ENCODE data around the gene ELL2.

ELL2 gene

DNA sequence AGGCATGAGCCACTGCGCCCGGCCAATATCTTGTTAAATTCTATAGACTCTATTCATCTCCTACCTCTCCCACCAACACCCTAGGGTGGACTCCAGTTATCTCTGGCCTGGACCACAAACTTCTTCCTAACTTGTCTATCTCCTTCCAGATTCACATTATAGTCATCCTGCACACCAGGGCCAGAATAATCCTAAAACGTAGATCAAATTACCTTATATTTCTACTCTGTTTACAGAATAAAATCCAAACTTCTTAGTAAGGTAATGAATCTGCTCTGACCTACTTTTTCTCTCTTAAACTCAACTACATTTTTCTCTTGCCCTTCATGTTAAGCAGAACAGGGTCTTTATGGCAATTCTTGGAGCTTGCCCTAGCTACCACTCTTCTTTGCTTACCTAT lies 6.9 kb downstream of the ELL2 start:
- no peak for ATAC-seq

DNA sequence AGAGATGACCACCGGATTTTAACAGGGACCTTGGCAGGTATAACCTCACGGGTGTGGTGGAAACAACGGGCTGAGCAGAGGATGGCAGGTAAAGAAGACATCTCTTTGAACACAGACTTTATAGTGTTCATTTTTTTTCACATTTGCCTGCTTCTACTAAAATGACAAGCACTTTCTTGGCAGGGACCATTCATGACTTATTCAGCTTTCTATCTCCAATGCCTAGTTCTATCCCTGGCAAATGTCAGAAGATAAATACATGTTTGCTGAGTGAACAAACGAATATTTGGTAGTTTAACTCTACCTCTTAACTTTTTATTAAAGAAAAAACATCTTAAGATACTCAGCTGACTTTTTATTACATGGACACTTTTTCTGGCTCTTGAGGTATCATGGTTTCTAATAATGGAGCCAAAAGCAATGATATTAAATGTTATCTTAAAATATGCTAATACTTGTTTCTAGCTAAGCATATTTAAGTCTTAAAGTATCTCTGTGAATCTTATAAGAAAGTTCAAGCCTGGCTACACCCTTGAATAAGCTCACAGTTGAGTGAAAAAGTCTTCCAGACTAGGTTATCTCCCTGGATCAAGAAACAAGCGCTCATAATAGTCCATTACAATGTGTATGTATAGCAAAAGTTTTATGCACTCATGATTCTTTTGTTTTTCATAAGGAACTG lies 8.5 kb downstream of the ELL2 start:
- ATAC-seq: no peak

DNA sequence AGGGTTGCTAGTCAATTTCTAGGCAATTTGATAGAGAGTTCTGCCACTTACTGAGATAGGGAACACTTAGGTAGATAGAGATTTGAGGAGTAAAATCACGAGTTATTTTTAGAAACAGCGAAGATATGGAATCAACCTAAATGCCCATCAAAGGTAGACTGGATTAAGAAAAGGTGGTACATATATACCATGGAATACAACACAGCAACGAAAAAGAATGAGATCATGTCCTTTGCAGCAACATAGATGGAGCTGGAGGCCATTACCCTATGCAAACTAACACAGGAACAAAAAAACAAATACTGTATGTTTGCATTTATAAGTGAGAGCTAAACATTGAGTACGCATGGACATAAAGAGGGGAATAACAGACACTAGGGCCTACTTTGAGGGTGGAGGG lies 9.7 kb downstream of the ELL2 start:
- ATAC-seq: no peak

DNA sequence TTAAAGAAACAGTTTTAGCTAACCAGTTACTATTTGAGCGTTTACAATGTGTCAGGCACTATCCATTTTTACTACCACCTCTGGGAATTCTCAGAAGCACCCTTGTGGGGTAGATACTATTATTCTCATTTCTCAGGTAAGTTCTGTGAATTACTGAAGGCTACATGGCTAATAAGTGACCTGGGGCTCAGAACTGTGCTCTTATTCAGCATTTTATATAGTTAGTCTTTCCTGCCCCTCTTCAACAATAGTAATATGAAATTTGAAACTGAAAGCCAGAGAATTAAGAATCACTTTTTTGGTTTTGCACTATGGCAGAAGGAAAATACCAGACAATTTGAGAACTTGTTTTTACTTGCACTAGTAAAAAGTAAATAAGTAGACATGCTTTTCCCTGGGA lies 11.8 kb downstream of the ELL2 start:
- no peak for ATAC-seq

DNA sequence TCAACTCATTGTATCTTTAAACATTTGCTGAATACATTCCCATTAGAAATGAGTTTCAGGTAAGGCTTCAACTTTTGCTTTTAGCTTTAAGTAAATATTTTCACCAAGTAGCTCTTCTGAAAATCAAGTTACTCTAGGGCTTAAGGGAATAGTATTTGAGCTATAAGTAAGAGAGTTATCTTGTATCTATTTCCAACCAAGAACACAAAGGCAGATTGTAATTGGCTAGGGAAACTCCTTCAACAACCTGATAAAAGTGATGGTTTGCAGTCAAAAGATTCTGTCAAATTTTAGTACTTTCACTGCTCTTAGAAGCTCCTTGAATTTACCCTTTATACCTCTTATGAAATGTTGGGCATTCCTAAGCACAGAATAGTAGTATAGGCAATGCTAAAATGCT lies 13.0 kb downstream of the ELL2 start:
- ATAC-seq: no peak

DNA sequence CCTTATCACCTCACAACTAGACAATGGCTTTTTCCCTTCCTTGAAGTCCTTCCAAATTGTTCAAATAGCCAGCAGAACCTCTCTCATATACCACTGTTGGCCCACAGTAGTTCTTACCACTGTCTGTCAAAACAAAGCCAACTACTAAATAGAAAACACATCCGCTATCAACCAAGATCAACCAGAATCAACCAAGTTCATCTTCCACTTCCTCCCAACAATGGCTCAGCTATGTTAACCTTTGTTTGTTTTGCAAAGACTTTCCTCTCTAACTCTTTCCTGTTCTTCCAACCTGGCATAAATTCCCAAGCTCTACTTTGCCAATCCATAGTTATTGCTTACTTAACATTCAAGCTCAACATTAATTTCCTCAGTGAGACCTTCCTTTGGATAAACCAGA lies 15.2 kb downstream of the ELL2 start:
- no peak for ATAC-seq

DNA sequence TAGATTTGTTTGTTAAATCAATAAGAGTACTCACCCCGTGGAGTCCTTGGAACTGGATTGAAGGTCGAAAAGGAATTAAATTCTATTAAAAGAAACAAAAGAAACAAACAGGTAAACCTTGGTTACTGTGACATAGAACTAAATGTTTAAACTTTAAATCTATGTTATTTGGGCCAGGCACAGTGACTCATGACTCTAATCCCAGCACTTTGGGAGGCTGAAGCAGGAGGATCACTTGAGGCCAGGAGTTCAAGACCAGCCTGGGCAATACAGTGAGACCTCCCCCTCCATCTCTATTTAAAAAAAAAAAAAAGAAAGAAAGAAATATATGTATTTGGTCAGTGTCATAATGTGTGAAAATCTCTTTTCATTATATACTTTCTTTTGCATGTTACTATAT lies 18.7 kb downstream of the ELL2 start:
- no peak for ATAC-seq

DNA sequence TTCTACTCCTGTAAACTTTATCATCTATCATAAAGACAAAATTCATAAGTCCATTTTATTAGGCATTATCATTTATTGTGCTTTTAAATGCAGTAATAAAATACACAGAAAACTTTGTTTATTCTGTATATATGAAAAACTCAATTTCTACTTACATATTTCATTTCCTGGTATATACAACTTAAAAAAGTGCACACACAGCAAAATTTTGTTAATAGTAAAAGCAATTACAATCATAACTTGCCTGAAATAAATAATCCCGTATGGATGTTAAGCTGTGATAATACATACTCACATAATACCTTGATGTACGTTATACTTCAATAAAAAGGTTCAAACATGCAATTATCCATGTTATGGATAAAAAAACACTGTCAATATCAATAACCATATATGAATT lies 19.2 kb downstream of the ELL2 start:
- ATAC-seq: no peak

DNA sequence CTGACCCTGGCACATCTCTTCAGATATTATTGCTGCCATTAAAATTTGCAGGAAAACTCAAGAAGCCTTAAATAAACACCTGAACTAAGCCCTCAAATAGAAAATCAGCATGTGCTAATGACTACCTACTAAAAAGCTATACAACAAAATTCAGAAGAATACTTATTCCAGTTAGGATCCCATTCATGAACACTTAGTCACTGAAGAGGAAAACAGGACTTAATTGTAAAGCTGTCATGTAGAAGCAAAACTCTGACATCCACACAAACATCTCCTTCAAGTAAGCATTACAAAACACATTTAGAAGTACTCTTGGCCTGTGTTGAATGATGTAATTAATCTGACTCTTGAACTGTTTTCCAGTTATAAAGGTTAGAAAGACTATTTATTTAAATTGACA lies 19.9 kb downstream of the ELL2 start:
- no peak for ATAC-seq

DNA sequence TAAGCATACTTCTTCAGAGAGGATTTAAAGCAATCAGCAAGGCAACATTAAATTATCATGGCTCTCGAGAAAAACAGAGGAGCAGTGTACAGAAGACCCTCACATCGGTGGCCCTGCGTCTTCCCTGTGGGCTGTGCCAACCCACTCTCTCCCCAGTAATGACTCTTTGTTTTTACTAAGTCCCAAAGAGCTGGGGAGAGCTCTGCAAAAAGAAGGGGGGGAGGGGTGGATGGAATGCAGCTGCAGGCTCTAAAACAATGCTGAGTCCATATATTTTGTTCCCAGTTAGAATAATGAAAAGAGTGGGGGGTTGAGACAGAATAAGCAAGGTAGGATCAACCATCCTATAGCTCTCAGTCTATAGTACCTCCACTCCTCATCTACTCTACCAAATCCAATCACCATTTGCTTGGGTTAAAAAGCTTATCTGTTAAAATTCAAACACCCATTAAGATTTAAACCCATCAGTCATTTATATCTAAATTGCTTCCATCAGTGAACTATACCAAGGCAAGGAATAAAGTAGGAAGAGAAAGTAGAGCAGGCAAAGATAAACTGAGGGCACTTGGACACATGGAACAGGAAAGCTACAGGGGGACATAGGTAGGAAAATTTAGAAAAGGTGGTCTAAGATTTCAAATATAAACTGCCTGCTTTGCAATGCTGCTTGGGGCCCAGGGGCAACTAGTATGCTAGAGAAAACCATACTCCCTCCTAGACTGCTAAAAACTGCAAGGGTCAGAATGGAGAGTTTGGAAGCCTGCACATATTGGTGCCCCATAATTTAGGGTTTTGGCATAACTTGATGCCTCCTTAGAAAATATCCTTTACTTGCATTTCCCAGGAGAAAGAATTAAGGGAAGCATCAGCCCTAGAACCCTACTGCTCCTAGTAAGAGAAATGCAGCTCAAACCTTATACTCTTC lies 20.6 kb downstream of the ELL2 start:
- ATAC-seq: no peak

DNA sequence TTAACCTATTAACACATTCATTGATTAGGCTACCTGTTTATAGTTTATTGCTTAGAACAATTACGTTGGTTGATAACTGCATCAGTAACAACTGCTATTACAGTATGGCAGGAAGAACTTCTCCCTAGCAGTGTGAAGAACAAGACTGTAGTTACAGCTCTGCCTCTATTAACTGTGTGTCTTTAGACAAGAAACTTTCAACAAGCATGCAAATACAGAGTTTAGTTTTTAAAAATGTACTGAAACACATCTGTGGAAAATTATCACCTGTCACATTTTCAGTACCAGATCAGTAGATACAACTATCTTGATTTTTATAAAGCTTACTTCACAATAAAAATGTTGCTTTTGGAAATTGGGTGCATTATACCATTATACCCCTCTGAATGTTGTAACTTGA lies 22.2 kb downstream of the ELL2 start:
- no peak for ATAC-seq

DNA sequence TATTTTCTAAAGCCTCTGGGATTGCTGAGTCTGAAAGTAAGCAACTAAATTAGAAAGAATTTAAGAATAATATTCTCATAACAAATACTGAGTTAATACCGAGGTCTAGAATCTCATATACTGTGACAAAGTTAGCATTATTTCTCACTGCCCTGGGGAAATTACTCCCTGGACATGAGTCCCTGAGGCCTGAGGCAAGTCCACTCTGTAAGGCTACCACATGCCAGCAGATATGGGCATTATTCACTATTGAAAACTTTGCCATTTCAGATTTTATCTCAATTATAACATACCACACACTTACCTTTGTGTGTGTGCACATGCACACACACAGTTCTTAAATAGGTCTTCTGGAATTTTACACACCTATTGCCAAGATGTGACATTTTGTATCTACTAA lies 22.9 kb downstream of the ELL2 start:
- ATAC-seq: no peak

DNA sequence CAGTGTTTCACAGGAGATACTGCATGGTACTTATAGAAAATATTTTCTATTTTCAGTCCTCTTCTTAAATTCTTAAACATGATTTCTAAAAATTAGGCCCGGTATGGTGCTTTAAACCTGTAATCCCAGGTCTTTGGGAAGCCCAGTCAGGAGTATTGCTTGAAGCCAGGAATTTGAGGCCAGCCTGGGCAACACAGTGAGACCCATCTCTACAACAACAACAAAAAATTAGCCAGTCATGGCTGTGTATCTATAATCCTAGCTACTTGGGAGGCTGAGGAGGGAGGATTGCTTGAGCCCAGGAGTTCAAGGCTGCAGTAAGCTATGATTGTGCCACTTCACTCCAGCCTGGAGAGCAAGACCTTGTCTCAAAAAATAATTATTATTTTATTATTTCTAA lies 23.3 kb downstream of the ELL2 start:
- ATAC-seq: no peak

DNA sequence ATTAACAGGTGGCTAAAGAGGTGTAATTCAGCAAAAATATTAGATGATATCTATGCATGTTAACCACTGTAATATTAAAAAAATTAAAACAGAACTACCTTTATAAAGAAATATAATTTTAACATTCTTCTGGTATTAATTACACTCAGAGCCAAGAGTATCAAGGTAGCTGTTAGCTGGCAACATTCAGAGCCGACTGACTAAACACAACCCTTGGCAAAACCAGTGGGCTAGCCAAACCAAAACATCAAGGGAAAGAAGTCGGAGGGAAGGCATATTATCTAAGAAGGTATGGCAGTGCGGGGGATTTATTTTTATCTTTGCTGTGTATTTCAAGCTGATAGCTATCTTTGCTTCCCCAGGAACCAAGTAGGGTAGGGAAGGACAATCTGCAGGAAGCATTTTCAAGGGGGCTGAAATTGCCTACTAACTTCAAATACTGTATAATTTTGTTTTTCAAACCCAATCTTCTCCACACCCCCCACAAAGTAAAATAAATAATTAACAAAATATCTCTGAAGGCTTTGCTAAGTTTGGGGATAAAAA lies 24.0 kb downstream of the ELL2 start:
- ATAC-seq: no peak

DNA sequence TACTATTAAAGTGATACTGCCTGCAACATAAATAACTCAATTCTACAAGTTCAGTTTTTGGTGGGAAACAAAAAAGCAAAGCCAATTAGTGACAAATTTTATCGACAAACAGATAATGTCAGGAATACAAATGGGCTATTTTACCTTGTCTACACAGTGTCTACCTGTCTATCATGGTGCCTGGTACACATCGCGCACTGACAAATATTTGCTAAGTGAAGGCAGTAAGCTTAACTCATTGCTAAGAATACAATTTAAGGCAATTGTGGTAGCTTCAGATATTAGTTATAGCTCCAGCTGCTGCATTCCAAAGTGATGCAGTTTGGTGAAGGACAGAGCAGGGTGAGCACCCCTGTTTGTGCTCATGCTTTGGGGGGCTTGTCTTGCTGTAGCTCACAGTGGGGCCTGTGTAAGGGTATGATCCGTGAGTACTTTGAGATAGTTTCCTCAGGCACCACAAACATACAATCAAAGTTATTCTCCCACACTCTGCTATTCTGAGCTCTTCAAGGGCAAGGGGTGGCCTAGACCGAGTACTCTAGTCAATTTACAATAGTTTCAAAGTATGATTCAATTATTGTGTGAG lies 24.7 kb downstream of the ELL2 start:
- ATAC-seq: no peak

DNA sequence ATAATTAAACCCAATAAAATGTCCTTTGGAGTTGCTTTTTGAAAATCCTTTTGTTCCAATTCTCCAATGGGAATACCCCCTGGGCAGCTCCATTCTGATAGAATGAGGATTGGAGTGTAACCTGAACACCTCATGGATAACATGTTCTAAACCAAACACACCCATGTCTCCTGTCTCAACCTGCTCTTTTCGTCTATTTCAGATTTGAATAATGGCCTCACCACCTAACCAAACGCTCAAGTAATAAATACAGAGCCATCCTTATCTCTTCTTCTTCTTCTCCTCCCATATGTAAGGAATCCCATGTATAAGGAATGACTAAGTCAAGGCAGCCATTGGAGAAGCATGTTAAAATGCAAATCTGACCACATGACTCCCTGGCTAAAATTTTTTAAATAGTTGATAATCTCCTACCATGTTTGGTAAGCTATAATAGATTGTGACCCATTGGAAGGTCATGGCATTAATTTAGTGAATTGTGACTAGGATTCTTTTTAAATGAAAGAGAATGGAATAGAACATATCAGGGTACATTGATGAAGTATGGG lies 26.0 kb downstream of the ELL2 start:
- no peak for ATAC-seq

DNA sequence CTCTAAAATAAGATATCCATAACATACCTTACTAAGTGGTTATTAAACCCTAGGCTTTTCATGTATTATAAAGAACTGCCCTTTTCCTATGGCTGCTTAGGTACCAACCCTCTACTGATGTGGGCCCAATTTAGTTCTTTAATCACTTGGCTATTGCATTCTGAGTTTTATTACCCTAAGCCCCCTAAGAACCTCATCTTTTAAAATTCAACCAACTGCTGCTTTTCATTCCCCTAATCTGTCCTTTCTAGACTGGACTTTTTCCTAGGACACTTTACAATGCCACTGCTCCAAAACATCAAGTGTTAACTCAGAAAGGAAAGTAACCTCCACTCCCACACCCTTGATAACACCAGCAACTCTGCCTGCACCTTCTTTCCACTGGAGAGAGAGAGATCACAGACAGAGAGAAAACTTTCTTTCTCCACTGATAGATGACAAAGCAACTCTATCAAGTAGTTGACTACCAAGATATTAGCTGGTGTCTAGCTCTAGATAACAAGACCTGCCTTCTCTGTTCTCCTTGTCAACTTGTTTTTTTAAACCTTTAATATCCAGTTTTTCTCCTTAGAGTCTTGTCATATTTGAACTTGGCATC lies 27.3 kb downstream of the ELL2 start:
- no peak for ATAC-seq

DNA sequence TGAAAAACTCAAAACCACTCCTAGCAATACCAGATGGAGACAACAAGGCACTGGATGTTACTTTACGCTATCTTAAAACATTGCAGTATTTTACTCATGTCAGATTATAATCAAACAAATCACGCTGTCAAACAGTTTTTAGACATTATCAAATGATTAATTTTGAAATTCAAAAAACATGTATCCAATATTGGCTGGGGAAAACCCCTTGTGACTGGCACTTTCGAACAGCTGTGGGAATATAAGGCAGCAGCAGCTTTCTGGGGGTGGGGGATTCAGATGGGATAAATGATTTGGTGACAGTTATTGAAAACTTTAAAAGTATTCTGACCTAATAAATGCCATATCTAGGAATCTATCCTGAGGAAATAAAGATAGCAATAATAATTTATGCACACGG lies 28.7 kb downstream of the ELL2 start:
- ATAC-seq: no peak

DNA sequence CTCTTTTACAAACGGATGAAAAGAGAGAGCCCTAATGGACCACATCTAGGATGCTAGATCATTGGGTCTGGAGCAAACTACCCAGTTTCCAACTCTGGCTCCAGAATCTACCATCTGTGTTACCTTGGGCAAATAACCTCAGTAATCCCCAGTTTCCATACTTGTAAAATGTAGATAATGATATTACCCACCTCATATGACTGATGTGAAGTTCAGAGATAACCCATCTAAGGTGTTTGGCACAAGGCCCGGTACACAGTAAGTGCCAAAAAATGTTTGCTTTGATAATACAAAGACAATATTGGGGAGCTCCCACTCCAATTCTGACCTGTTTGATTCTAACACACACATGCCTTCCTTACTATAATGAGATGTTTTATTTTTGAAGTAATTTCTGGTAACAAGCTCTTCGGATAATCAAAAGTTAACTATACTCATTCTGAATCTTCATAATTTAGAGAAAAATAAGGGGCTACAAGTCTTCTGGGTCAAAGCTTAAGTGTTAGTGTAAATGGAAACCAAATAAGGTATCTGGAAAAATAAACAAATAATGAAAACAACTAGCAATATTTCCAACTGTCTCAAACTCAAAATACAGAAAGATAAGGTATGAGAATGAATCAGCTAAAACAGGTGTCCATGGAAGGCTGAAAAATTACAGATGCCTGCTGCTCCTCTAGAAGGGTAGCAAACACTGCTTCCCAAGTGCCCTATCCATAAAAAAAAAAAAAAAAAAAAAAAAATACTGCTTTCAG lies 30.4 kb downstream of the ELL2 start:
- no peak for ATAC-seq

DNA sequence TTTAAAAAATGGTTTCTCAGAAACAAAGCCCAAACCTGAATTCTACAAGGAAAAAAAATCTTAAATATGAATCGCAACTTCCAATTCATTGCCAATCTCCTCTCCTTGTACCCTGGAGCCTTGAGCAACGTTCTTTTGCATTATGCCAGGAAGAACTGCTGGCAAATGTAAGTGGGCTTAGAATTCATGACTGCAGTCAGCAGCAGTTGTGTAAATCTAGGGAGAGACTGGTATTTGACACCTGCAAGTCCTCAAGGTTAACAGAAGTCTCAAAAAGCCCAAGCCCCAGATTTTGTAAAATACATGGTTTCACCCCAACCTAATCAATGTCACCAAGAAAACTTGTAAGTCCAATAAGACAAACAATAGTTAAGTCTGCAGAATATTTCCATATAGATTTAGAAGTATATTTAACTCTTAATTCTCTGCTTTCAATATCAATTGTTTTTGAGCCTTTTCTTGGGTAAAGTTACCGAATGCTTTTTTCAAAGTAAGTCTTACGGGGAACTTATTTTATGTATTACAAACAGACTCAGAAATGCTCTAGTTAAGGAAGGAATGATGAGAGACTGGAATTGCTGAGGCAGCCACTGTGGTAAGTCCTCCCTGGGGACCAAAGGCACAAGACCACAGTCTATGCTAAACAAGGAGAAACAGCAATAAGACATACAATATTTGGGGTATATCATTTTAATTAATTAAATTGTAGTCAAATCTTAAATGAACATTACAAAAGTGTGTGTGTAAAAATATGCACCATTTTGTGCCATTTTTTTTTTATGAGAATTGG lies 31.3 kb downstream of the ELL2 start:
- ATAC-seq: no peak

DNA sequence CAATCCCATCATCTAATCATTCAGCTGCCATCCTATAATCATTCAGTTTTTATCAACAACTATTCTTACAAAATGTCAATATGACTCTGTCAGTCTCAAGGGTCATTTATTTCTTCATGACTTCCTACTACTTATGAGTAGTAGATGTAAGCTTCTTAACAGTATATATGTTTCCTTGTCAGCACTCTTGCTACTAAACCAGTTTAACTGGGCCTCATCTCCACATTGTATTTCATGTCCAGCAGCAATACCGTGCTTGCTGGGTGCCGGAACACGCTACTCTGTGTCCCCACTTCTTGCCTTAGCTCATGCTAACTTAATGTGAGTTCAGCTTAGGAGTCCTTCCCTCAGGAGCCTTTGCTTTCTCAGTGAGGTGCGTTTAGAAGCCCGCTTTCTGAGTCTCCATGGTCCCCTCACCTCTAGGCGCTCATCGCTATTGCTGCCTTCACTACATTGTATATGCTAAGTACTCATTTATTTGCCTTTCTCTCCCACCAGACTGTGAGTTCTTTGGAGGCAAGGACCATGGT lies 32.9 kb downstream of the ELL2 start:
- no peak for ATAC-seq

All from activated CD4-positive, CD25-positive, alpha-beta regulatory T cell treated with anti-CD3 and anti-CD28 coated beads, Interleukin-2, amount 50 U/mL, for 24 hours (primary cell).